ENCODE measurements around the gene LRP11. TPM values are rescaled to one million over a fixed set of nuclear protein-coding genes. Genes with fewer than 3 reads are reported as not detected.
"Not testable (repeated sequence)": the region's sequence is repeated elsewhere in the genome, so short reads cannot be mapped to it uniquely, and the experiment has no call there.

Gene LRP11, protein sequence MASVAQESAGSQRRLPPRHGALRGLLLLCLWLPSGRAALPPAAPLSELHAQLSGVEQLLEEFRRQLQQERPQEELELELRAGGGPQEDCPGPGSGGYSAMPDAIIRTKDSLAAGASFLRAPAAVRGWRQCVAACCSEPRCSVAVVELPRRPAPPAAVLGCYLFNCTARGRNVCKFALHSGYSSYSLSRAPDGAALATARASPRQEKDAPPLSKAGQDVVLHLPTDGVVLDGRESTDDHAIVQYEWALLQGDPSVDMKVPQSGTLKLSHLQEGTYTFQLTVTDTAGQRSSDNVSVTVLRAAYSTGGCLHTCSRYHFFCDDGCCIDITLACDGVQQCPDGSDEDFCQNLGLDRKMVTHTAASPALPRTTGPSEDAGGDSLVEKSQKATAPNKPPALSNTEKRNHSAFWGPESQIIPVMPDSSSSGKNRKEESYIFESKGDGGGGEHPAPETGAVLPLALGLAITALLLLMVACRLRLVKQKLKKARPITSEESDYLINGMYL
- total RNA-seq: 16.8 and 26.0 TPM in 2 replicates

DNA sequence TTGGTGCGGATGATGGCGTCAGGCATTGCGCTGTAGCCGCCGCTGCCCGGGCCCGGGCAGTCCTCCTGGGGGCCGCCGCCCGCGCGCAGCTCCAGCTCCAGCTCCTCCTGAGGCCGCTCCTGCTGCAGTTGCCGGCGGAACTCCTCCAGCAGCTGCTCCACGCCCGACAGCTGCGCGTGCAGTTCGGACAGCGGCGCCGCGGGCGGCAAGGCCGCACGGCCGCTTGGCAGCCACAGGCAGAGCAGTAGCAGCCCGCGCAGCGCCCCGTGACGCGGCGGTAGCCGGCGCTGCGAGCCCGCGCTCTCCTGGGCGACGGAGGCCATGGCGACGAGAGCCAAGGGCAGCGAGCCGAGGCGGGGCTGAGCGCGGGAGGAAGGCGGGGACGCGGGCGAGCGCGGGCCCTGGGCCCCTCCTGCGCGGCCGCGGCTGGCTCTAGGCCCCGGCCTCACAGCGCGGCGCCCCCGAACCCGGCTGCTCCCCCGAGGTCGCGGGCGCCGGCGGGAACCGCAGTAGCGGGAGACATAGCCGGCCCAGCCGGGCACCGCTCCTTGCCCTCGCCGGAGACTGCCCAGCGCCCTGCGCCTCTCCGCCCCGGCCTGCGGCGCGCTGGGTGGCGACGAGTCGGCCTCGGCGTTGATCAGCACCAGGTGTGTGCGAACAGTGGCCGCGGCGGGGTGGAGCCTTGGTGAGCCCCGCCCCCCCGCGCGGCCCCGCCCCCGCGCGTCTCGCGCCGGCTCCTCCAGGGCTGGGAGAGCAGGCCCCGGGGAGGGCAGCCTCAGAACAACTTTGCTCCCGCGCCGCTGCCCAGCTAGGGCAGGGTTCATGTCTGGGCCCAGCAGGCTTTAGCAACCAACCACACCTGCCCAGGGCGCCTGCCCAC, at the start of gene LRP11:
LRP11 (minus strand) TSS at position 662 of the 880 bp plus-strand sequence; CDS start at position 323, 339 bp downstream.
- no peak for DNase-seq (ENCODE audit: extremely low read depth, low read depth, low spot score)

DNA sequence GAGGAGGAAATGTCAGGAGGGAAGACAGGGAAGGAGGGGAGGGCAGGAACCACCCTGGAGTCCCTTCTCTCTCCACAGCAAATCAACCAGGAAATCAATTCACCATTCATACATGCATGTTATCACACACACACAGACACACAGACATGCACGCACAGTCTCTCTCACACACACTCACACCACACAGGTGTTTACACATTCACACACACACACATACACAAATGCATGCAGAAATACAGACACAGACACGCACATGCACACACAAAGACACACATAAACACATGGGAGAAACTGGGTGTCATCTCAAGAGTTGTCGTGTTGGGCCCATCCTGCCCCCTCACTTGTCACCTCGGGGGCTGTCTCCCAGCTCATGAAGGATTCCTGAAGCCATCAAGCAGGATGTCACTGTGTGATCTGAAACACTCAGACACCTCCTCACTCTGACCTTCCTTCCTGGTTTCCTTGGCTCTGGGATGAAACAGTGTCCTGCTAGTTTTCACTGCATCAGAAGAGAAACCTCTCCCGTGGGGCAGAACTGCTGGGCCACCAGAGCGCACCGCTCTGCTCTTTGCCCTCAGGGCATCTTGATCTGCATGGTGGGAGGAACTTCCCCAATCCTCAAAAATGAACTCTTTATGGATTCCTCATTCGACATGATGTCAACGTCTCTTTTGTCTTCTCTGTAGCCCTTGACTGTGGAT, 49.5 kb upstream of the LRP11 start:
- DNase-seq (ENCODE audit: extremely low read depth, low read depth, low spot score): no peak

DNA sequence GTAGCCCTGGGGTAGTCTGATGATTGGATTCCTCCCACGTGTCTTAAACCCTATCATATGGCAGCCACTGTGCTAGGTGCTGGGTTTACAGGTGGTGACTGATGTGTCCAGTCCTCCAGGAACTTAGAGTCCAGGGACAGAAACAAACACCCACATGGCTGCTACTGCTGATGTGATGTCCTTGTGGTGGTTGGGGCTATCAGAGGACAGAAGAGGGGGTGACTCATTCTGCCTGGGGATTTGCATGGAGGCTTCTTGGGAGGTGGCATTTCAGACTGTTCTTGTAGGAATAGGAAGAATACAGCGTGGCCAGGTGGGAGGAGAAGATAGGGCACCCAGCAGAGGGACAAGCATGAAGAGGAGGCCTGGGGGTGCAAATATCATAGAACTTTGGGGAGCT, 48.9 kb upstream of the LRP11 start:
- no peak for DNase-seq (ENCODE audit: extremely low read depth, low read depth, low spot score)

DNA sequence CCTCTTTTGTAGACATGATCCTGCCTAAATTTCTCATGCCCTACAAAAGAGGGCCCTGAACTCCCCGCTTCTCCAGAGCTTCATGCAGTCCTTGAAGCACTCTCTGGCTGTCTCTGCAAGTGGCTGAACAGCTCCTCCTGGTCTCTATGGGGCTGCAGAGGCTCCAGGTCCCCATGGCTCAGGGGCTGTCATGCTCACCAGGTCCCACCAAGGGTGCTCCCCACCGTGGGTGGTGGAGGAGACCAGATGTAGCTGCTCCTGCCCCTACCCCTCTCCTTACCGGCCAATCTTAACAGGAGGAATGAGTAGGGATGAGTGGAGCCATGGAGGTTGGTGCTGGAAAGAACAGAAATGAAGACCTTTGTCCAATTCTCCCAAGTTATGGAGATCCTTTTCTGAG, 48.5 kb upstream of the LRP11 start:
- not testable (repeated sequence) for DNase-seq (ENCODE audit: extremely low read depth, low read depth, low spot score)

DNA sequence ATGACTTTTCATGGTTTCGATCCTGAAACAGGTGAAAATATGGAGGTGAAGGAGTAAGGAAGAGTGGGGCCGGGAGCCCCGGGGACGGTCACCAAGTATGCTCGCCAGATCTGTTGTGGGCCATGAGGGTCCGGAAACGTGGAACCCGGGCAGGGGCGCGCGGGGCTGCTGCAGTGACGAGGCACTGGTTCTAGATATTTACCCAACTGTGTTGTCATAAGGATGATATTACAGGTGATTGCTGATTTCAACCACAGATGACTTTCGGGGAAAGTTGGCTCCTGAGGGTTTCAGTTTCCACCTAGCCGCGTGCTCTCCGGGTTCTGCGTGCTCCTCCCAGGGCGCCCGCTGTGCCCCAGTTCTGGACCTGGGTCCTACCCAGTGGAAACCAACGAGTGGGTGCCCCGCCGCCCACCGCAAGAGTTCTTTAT, 46.6 kb upstream of the LRP11 start:
- DNase-seq (ENCODE audit: extremely low read depth, low read depth, low spot score): no peak

DNA sequence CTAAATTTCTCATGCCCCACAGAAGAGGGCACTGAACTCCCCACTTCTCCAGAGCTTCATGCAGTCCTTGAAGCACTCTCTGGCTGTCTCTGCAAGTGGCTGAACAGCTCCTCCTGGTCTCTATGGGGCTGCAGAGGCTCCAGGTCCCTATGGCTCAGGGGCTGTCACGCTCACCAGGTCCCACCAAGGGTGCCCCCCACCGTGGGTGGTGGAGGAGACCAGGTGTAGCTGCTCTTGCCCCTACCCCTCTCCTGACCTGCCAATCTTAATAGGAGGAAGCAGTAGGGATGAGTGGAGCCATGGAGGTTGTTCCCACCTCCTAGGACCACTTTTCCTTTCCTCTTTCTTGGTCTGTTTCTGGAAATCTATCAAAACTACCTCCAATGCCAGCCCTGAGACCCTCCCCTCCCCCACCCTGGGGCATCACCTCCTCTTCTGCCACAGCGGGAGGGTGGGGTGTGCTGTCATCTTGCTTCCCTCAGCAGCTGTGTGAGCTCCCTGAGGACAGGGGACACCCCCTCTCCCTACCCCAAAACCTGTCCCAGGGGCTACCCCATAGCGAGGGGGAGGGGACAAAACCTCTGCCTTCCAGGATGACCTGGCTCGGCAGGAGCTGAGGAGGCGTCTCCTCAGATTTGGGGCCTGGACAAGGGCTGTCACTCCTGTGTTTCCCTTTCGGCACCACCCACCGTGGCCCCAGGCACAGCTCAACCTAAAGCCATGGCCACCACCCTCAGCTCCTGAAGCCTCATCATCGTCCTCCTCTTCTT, 45.7 kb upstream of the LRP11 start:
- no peak for DNase-seq (ENCODE audit: extremely low read depth, low read depth, low spot score)

DNA sequence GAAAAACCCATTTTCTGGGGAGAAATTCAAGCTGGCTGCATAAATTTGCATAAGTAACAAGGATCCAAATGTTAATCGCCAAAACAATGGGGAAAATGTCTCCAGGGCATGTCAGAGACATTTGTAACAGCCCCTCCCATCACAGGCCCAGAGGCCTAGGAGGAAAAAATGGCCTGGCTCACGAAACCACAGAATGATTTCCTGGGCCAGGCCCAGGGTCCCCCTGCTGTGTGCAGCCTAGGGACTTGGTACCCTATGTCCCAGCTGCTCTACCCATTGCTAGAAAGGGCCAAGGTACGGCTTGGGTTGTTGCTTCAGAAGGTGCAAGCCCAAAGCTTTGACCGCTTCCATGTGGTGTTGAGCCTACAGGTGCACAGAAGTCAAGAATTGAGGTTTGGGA, 44.3 kb upstream of the LRP11 start:
- DNase-seq (ENCODE audit: extremely low read depth, low read depth, low spot score): not testable (repeated sequence)

DNA sequence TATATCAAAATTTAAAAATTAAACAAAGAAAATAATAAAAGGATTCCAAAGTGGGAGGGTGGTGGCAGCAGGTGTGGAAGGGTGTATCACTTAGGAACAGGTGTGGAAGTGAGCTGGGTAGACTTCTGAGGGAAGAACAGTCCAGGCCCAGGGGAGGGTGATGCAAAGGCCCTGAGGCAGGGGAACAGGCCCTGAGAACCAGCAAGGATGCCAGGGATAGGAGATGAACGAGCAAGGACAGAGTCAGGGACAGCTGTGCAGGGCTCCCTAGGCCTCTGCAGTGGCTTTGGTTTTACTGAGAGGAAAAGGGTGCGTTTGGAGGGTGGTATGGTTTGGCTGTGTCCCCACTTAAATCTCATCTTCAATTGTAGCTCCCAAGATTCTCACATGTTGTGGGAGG, 43.2 kb upstream of the LRP11 start:
- no peak for DNase-seq (ENCODE audit: extremely low read depth, low read depth, low spot score)

DNA sequence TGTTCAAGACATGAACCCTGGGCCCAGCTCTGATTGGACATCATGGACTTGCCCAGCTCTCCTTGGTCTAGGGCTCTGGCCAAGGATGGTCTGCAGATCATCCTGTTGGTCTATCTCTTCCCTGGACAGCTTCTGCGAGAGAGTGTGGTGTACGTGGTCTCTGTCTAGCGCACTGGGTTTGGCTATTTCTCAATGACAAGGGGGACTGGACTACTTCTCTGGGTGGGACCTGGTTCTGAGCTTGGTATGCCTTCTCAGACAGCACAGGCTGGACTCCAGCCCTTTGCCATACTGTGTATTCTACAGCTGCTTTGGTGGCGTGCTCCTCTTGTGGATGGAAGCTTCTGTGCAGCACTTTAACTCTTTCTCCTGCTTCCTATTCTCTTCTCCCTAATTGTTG, 42.2 kb upstream of the LRP11 start:
- DNase-seq (ENCODE audit: extremely low read depth, low read depth, low spot score): no peak

DNA sequence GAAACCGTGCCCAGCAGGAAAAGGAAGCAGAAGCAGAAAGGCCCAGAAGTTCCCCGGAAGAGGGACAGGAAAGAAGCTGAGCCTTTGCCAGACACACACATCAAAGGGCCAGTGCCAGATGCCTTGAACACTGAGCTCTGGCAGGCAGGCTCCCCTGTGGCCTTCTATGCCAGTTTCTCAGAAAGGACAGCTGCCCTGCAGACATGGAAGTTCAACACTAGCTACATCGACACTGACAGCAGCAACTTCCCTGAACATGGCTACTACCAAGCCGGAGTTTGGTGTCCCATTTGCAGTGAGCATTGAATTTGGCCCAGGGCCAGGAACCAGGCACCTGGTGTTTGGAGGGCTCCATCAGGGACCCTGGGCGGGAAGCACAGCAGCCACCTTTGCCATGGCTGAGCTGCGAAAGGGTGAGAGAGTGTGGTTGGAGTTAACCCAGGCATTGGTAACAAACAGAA, 41.8 kb upstream of the LRP11 start:
- DNase-seq (ENCODE audit: extremely low read depth, low read depth, low spot score): no peak

DNA sequence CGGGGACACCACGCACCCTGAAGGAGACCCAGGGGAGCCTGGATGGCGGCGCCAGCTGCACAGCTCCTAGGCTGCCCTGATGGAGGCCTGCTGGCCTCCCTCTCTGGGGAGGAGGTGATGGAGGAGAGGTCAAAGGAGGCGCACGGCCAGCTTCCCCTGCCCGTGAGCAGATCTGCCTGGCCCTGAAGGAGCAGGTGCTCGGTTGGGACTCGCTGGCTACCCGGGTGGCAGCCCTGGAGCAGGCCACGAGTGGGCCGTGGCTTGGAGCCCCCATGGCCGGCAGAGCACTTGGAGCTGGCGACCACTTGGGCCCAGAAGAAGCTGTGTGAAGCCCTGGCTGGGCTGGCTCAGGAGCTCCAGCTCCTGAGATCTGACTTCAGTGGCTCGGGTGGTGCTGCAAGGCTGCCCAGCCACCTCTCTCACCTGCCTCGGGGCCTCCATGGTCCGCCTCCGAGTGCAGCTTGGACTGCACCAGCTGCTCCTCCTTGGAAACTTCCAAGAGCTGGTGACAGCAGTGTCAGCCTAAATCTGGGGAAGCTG, 41.3 kb upstream of the LRP11 start:
- no peak for DNase-seq (ENCODE audit: extremely low read depth, low read depth, low spot score)

DNA sequence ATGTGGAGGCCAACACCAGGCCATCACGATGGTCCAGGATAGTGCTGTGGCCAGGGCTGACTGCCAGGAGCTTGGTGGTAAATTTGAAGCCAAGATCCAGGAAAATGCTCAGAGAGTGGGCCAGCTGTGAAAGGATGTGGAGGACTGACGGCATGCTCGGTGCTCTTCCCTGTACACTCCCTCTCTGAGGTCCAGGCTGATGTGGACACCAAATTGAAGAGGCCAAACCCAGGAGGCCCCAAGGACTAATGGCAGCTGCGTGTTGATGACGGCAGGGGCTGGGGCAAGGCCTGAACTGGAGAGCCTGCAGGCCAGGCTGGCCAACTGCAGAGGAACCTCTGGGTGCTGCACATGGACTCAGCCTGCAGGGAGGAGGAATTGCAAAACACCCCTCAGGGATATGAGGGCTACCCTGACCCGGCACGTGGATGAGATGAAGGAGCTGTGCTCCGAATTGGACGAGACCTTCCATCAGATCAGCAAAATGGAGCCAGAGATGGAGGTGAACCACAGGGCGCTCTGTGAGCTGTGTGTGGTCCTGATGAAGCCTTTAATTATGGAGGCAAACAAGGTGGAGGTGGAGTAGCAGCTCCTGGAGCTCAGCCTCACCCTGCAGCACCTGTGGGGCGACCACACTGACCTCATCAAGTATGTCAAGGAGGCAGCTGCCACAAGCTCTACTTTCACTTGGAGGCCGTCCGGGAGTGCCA, 40.7 kb upstream of the LRP11 start:
- DNase-seq (ENCODE audit: extremely low read depth, low read depth, low spot score): no peak

DNA sequence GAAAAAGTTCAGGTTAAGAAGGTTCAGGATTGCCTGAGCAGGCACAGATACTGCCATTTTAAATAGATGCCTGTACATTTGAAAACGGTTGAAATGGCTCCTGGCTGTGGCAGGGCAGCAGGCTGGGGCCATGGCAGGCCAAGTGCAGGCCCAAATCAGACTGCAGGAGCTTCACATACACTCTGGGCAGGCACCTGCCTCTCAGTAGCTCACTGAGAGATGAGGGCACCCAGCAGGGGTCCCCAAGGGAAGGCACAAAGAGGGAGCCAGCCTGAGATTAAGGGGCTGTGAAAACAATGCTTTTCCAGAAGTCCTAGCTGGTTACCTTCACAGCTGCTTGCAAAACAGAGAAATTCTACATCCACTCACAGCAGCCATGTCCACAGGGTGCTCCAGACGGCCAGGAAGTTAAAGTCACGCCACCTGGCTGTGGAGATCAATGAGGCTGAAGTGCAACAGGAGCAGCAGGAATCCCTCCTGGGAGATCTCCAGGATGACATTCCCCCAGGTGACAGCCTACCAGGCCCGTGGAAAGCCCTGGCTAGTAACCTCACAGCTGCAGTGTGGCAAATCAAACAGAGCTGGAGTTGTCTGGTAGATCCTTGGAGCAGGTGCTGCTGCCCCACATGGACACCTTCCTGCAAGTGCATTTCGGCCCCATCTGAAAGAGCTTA, 39.9 kb upstream of the LRP11 start:
- DNase-seq (ENCODE audit: extremely low read depth, low read depth, low spot score): no peak

DNA sequence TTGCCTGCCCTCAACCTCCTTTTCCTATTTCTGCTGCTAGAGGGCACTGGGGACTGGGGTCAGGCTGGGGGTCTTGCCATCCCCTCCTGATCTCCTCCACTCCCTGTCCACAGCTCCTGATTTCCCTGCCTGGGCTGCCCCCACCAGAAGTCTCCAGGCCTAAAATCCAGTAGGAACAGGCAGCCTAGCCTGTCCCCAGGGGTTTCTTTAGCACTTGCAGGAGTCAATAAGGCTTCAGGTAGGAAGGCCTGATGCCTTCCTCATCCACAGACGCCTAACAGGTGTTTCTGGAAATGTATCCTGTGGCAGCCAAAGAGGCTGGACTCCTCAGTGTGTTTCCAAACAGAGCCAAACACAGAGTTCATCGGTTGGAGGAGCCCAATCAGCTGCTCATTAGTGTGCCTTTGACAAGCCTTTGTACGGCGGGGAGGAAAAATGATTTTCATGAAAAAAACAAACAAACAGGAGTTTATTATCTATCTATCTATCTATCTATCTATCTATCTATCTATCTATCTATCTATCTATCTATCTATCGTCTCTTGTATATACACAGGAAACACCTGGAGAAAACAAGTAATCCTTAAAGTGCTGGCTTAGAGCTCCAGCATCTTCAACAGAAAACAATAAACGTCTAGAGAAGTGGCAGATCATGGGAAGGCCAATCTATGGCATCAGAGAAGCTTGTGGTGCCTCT, 37.4 kb upstream of the LRP11 start:
- DNase-seq (ENCODE audit: extremely low read depth, low read depth, low spot score): no peak

DNA sequence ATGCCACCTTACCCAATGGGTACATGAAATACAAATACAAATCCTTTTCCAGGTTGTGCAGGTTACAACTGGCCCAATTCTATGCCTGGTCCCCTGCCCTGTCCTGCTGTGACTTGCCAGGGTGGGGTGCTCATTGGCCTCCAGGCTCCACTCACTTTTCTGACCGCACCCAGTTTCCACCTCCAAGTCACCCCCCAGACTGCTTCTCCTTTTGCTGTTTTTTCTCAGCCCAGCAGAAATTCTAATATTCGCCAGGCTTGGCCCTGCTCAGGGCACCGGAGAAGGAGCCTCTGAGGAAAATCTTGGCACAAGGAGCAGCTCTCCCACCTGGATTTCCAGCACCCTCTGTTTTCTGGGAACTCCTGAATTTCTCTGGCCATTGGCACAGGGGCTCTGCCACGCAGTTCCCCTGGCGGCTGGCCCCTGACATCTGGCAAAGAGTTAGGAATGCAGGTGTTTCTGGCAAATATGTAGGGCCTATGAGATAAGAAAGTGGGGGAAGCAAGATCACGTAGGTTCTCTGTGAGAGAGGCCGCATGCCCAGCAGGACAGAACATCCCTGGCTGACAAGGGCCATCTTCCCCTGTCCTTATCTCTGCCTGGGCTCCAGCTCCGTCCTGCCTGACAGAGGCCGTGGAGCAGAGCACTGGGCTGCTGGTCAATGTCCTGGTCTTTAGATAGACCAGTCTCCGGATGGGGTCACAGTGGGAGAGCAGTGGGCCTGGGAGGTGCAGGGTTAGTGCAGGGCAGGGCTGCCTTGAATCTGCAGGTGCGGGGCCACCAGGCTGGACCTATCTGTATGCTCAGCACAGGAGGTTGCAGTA, 36.7 kb upstream of the LRP11 start:
- no peak for DNase-seq (ENCODE audit: extremely low read depth, low read depth, low spot score)

DNA sequence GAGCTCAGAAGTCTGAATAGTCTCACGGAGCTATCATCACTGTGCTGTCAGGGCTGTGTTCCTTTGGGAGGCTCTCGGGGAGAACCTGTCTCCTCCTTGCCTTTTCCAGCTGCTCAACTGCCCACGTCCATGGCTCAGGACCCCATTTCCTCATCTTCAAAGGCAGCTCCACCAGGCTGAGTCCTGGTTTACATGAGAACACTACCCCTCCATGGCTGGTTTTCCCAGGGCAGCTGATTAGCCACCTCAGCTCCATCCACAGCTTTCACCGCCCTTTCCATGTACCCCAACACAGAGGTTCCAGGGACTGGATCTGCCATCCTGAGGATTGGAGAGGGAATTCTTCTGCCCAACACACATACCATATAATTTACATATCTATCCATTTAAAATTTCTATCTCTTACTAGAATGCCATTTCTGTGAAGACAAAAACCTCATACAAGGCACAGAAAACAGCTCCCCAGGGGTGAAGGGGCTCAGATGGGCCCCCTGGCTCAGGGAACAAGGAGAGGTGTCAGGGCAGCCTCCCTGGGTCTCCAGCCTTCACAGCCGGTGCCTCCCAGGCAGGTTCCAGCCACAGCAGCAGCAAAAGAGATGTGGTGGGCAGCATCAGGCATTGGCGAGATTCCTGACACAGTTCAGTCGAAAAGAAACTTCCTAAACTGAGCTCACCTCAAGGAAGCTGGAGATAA, 35.9 kb upstream of the LRP11 start:
- DNase-seq (ENCODE audit: extremely low read depth, low read depth, low spot score): no peak

DNA sequence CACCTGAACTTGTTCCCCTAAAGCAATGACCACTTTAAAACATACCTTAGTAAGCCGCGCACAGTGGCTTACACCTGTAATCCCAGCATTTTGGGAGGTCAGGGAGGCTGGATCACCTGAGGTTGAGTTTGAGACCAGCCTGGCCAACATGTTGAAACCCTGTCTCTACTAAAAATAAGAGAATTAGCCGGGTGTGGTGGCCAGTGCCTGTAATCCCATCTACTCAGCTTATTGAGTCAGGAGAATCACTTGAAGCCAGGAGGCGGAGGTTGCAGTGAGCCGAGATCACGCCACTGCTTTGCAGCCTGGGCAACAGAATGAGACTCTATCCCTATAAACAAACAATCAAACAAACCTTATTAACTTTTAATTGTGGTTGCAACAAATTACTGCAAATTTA, 35.3 kb upstream of the LRP11 start:
- no peak for DNase-seq (ENCODE audit: extremely low read depth, low read depth, low spot score)

Measured in glomerular endothelial cell (primary cell).